Loucy (cell line): ENCODE measurements around the gene TEN1.
A peak's percentile ranks its signal among the peaks of the same experiment; 100 is the strongest.

Experiments used
- H2AFZ ChIP-seq: fragments of 200-600 bp; sonication (generic); 2 replicates; pipeline ENCODE4 v1.6.0; 2016; ENCODE audit warnings: antibody characterized with exemption, mild to moderate bottlenecking, low read length, moderate library complexity
- H3F3A ChIP-seq: fragments of 200-600 bp; 2 replicates; pipeline ENCODE4 v1.6.0; 2016; ENCODE audit warnings: antibody characterized with exemption, low read depth, mild to moderate bottlenecking
- H3K27me3 ChIP-seq: fragments of 200-600 bp; sonication (generic); 2 replicates; pipeline ENCODE4 v1.6.1; 2014; ENCODE audit warnings: low read length, mild to moderate bottlenecking; ENCODE audit not compliant: insufficient read depth, poor library complexity, severe bottlenecking
- H3K36me3 ChIP-seq: fragments of 200-600 bp; sonication (generic); 2 replicates; pipeline ENCODE4 v1.6.1; 2016; ENCODE audit warnings: low read length; ENCODE audit not compliant: insufficient read depth
- H3K4me1 ChIP-seq: fragments of 200-600 bp; sonication (generic); 2 replicates; pipeline ENCODE4 v1.5.1; 2014; ENCODE audit warnings: low read length, mild to moderate bottlenecking; ENCODE audit not compliant: insufficient read depth, poor library complexity, severe bottlenecking
- H3K4me2 ChIP-seq: fragments of 200-600 bp; sonication (generic); 2 replicates; pipeline ENCODE4 v1.6.0; 2014; ENCODE audit warnings: antibody characterized with exemption, low read length, low read depth, mild to moderate bottlenecking; ENCODE audit not compliant: poor library complexity, severe bottlenecking
- H3K4me3 ChIP-seq: fragments of 200-600 bp; sonication (generic); 2 replicates; pipeline ENCODE4 v1.5.1; 2014; ENCODE audit warnings: low read length, mild to moderate bottlenecking, mixed read lengths; ENCODE audit not compliant: poor library complexity, severe bottlenecking
- H3K79me2 ChIP-seq: fragments of 200-600 bp; sonication (generic); 2 replicates; pipeline ENCODE4 v1.6.1; 2014; ENCODE audit warnings: low read length; ENCODE audit not compliant: insufficient read depth
- H3K9ac ChIP-seq: fragments of 200-600 bp; sonication (generic); 2 replicates; pipeline ENCODE4 v1.6.0; 2014; ENCODE audit warnings: mild to moderate bottlenecking, low read depth, low read length, moderate library complexity; ENCODE audit not compliant: poor library complexity, severe bottlenecking
- H3K9me2 ChIP-seq: fragments of 200-600 bp; sonication (generic); replicated peaks from 2 replicates; pipeline ENCODE4 v1.6.1; 2016; ENCODE audit warnings: low read depth, low read length, mixed read lengths
- H3K9me3 ChIP-seq: fragments of 200-600 bp; sonication (generic); 2 replicates; pipeline ENCODE4 v1.6.1; 2014; ENCODE audit warnings: mild to moderate bottlenecking, antibody characterized with exemption, low read length, low read depth; ENCODE audit not compliant: insufficient read depth
- H4K20me1 ChIP-seq: fragments of 200-600 bp; sonication (generic); 2 replicates; pipeline ENCODE4 v1.6.0; 2014; ENCODE audit warnings: antibody characterized with exemption, low read length, mild to moderate bottlenecking; ENCODE audit not compliant: insufficient read depth, poor library complexity, severe bottlenecking
- CTCF ChIP-seq: fragments of 200-600 bp; sonication (generic); conservative IDR thresholded peaks from 2 replicates; pipeline ENCODE4 v1.5.1; 2014; ENCODE audit warnings: mild to moderate bottlenecking, antibody characterized with exemption, low read length
- EZH2phosphoT487 ChIP-seq: fragments of 200-600 bp; IDR thresholded peaks from 2 replicates; pipeline ENCODE4 v1.6.1; 2018; ENCODE audit warnings: antibody characterized with exemption, mild to moderate bottlenecking, moderate library complexity, borderline replicate concordance

The TEN1 gene

GRCh38 chr17:75941442-75941819, 37.6 kb upstream of the TEN1 start:
- no peaks in the 10 kb centered on the region for H3K9me3 ChIP-seq
- peaks cover 9% of the 10 kb centered on the region; the same call in 1 of the 2 replicates for H3K36me3 ChIP-seq
- no peaks in the 10 kb centered on the region for H3K9me2 ChIP-seq
- H3K4me1 ChIP-seq, result peaks cover 9% of the 10 kb centered on the region
- peak overlapping the region; percentile 81 for H3K4me2 ChIP-seq
- H3F3A ChIP-seq, result no peaks in the 10 kb centered on the region
- H4K20me1 ChIP-seq, result no peaks in the 10 kb centered on the region
- H3K27me3 ChIP-seq, result no peaks in the 10 kb centered on the region
- H3K79me2 ChIP-seq, result peaks cover 6% of the 10 kb centered on the region; the same call in 1 of the 2 replicates
- peak overlapping the region; percentile 75 for H2AFZ ChIP-seq
- H3K4me3 ChIP-seq, result peak overlapping the region; percentile 87
- no peak for TF ChIP-seq EZH2phosphoT487
- peak overlapping the region; percentile 87 for H3K9ac ChIP-seq

GRCh38 chr17:75942473-75942872, 36.6 kb upstream of the TEN1 start:
- Histone ChIP-seq H3K9ac (no peak overlapping the region), H3K4me2 (no peak overlapping the region), H3K9me3 (no peaks in the 10 kb centered on the region), H4K20me1 (no peaks in the 10 kb centered on the region), H3K4me1 (peaks cover 9% of the 10 kb centered on the region), H2AFZ (no peak overlapping the region), H3F3A (no peaks in the 10 kb centered on the region), H3K36me3 (peaks cover 16% of the 10 kb centered on the region; the same call in 1 of the 2 replicates), H3K27me3 (no peaks in the 10 kb centered on the region), H3K79me2 (peaks cover 6% of the 10 kb centered on the region; the same call in 1 of the 2 replicates), H3K9me2 (no peaks in the 10 kb centered on the region), H3K4me3 (no peak overlapping the region)
- TF ChIP-seq EZH2phosphoT487, result no peak
- no peak for TF ChIP-seq CTCF

GRCh38 chr17:75943491-75943890, 35.5 kb upstream of the TEN1 start:
- no peaks in the 10 kb centered on the region for H3K9me2 ChIP-seq
- H3K9ac ChIP-seq, result no peak overlapping the region
- H3K9me3 ChIP-seq, result no peaks in the 10 kb centered on the region
- H3K36me3 ChIP-seq, result peaks cover 25% of the 10 kb centered on the region; the same call in 1 of the 2 replicates
- H3K4me3 ChIP-seq, result no peak overlapping the region
- H3K4me1 ChIP-seq, result peaks cover 9% of the 10 kb centered on the region
- H3K4me2 ChIP-seq, result no peak overlapping the region
- no peaks in the 10 kb centered on the region for H3K27me3 ChIP-seq
- H3K79me2 ChIP-seq, result peaks cover 6% of the 10 kb centered on the region; the same call in 1 of the 2 replicates
- no peak overlapping the region for H2AFZ ChIP-seq
- no peak for TF ChIP-seq CTCF
- H4K20me1 ChIP-seq, result no peaks in the 10 kb centered on the region
- no peaks in the 10 kb centered on the region for H3F3A ChIP-seq

GRCh38 chr17:75945211-75945610, 33.8 kb upstream of the TEN1 start:
- peaks cover 8% of the 10 kb centered on the region for H3K4me1 ChIP-seq
- no peaks in the 10 kb centered on the region for H3K9me3 ChIP-seq
- H4K20me1 ChIP-seq, result no peaks in the 10 kb centered on the region
- peaks cover 41% of the 10 kb centered on the region; the same call in 1 of the 2 replicates for H3K36me3 ChIP-seq
- no peaks in the 10 kb centered on the region for H3K9me2 ChIP-seq
- no peaks in the 10 kb centered on the region for H3K27me3 ChIP-seq
- TF ChIP-seq CTCF, result no peak
- no peak for TF ChIP-seq EZH2phosphoT487
- peaks cover 5% of the 10 kb centered on the region; the same call in 1 of the 2 replicates for H3K79me2 ChIP-seq
- H2AFZ ChIP-seq, result no peak overlapping the region
- no peak overlapping the region for H3K4me3 ChIP-seq
- no peaks in the 10 kb centered on the region for H3F3A ChIP-seq
- no peak overlapping the region for H3K9ac ChIP-seq
- no peak overlapping the region for H3K4me2 ChIP-seq
